Measurements from ENCODE around the gene CHI3L2. TPM values are rescaled to one million over a fixed set of nuclear protein-coding genes. Genes with fewer than 3 reads are reported as not detected.

The CHI3L2 gene
- total RNA-seq, 1 donor from 2014 or later, result not detected

GRCh38 chr1:111252786-111253185, 25.3 kb downstream of the CHI3L2 start:
- Histone ChIP-seq H4K20me1 (ENCODE audit: insufficient read depth, low read length) (no peaks in the 10 kb centered on the region), H3K27me3 (ENCODE audit: insufficient read depth, low read length) (peaks cover under 1% of the 10 kb centered on the region), H3K9ac (ENCODE audit: low read length) (no peak overlapping the region), H3K4me1 (ENCODE audit: insufficient read depth, low read length) (no peaks in the 10 kb centered on the region), H2AFZ (ENCODE audit: low read depth, low read length) (no peak overlapping the region), H3K36me3 (ENCODE audit: insufficient read depth, low read length) (no peaks in the 10 kb centered on the region), H3K27ac (ENCODE audit: low read depth, low read length) (no peak overlapping the region), H3K4me3 (ENCODE audit: insufficient read depth, low read depth, low read length) (no peak overlapping the region), H3K79me2 (ENCODE audit: insufficient read depth, low read length) (no peaks in the 10 kb centered on the region), H3K4me2 (ENCODE audit: low read length) (no peak overlapping the region), H3K9me3 (ENCODE audit: insufficient read depth, low read depth, low read length) (no peaks in the 10 kb centered on the region)
- no peak for FAIRE-seq
- no peaks in the 10 kb centered on the region for H3K36me3 Mint-ChIP-seq (ENCODE audit: low read depth, unreplicated experiment)
- H3K27me3 Mint-ChIP-seq (ENCODE audit: low read depth, unreplicated experiment), result peaks cover 12% of the 10 kb centered on the region
- H3K27ac Mint-ChIP-seq (ENCODE audit: unreplicated experiment), result no peak overlapping the region
- no peaks in the 10 kb centered on the region for H3K9me3 Mint-ChIP-seq (ENCODE audit: unreplicated experiment)
- no peak overlapping the region for H3K4me3 Mint-ChIP-seq (ENCODE audit: unreplicated experiment)
- no peak for DNase-seq (ENCODE audit: low read depth)
- TF ChIP-seq, protein P1, sequence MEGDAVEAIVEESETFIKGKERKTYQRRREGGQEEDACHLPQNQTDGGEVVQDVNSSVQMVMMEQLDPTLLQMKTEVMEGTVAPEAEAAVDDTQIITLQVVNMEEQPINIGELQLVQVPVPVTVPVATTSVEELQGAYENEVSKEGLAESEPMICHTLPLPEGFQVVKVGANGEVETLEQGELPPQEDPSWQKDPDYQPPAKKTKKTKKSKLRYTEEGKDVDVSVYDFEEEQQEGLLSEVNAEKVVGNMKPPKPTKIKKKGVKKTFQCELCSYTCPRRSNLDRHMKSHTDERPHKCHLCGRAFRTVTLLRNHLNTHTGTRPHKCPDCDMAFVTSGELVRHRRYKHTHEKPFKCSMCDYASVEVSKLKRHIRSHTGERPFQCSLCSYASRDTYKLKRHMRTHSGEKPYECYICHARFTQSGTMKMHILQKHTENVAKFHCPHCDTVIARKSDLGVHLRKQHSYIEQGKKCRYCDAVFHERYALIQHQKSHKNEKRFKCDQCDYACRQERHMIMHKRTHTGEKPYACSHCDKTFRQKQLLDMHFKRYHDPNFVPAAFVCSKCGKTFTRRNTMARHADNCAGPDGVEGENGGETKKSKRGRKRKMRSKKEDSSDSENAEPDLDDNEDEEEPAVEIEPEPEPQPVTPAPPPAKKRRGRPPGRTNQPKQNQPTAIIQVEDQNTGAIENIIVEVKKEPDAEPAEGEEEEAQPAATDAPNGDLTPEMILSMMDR (IDR thresholded peaks at IDR 0.05; ENCODE audit: insufficient read depth, low read depth, low read length), result no peak
- TF ChIP-seq EZH2 (IDR thresholded peaks at IDR 0.05; ENCODE audit: insufficient read depth, low read length), result no peak
- H3K4me1 Mint-ChIP-seq (ENCODE audit: low read depth, unreplicated experiment), result no peaks in the 10 kb centered on the region

DNA sequence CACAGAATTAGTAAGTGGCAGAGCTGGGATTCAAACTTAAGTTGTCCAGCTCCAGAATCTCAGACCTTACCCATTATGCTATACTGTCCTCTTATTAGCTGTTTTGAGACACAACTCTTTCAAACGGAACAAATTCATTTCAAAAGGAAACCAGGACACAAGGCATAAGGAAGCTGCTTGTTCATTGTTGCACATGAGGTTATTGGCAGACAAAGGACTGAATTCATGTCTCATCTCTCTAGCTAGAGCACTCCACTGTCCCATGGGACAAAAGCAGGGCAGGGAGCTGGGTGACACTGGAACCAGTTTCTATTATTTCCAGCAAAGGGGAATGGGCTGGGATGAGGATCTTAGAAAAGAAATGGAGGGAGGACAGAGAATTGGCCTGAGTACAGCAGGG, 26.4 kb downstream of the CHI3L2 start:
- H3K27me3 Mint-ChIP-seq (ENCODE audit: low read depth, unreplicated experiment), result peaks cover 12% of the 10 kb centered on the region
- no peak overlapping the region for H3K4me3 Mint-ChIP-seq (ENCODE audit: unreplicated experiment)
- TF ChIP-seq, protein P1 (IDR thresholded peaks at IDR 0.05; ENCODE audit: insufficient read depth, low read depth, low read length), result no peak
- TF ChIP-seq EZH2 (IDR thresholded peaks at IDR 0.05; ENCODE audit: insufficient read depth, low read length), result no peak
- H3K36me3 Mint-ChIP-seq (ENCODE audit: low read depth, unreplicated experiment), result no peaks in the 10 kb centered on the region
- H3K27ac Mint-ChIP-seq (ENCODE audit: unreplicated experiment), result no peak overlapping the region
- Histone ChIP-seq H4K20me1 (ENCODE audit: insufficient read depth, low read length) (no peaks in the 10 kb centered on the region), H3K9ac (ENCODE audit: low read length) (no peak overlapping the region), H3K4me3 (ENCODE audit: insufficient read depth, low read depth, low read length) (no peak overlapping the region), H3K27me3 (ENCODE audit: insufficient read depth, low read length) (peaks cover 2% of the 10 kb centered on the region), H3K9me3 (ENCODE audit: insufficient read depth, low read depth, low read length) (no peaks in the 10 kb centered on the region), H3K4me2 (ENCODE audit: low read length) (no peak overlapping the region), H3K4me1 (ENCODE audit: insufficient read depth, low read length) (no peaks in the 10 kb centered on the region), H3K36me3 (ENCODE audit: insufficient read depth, low read length) (no peaks in the 10 kb centered on the region), H3K27ac (ENCODE audit: low read depth, low read length) (no peak overlapping the region), H2AFZ (ENCODE audit: low read depth, low read length) (no peak overlapping the region), H3K79me2 (ENCODE audit: insufficient read depth, low read length) (no peaks in the 10 kb centered on the region)
- no peaks in the 10 kb centered on the region for H3K4me1 Mint-ChIP-seq (ENCODE audit: low read depth, unreplicated experiment)
- no peaks in the 10 kb centered on the region for H3K9me3 Mint-ChIP-seq (ENCODE audit: unreplicated experiment)
- DNase-seq (ENCODE audit: low read depth), result no peak
- FAIRE-seq, result no peak

DNA sequence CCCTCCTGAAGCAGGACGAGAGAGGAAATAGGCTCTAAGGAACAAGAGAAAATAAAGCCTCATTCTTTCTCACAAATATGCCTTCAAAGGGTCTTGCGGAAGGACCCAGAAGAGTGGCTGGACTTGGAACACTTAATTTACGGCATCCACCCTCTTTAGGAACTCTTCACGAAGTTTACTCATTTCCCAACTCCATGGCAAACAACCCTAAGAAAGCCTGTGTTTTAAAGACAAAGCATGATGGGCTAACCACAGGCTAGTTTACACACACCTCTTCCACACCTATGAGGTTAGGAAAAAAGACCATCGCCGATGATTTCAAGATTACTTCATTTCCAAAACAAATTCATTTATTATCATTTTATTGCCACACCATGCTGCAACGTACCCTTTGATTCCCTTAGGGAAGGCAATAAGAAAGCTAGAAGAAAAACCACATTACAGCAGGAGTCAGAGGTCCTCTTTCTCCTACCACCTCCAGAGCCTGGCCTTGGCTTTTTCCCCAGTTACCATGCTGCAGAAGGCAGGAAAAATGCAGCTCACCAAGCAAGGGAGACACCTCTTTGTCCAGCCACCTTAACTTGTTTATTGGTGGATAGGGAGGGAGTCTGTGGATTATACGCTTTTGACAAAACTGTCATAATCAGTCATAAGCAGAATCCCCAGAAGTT, 29.6 kb downstream of the CHI3L2 start:
- Mint-ChIP-seq H3K4me3 (ENCODE audit: unreplicated experiment) (no peak overlapping the region), H3K27me3 (ENCODE audit: low read depth, unreplicated experiment) (peaks cover 12% of the 10 kb centered on the region), H3K4me1 (ENCODE audit: low read depth, unreplicated experiment) (no peaks in the 10 kb centered on the region), H3K9me3 (ENCODE audit: unreplicated experiment) (no peaks in the 10 kb centered on the region), H3K36me3 (ENCODE audit: low read depth, unreplicated experiment) (no peaks in the 10 kb centered on the region), H3K27ac (ENCODE audit: unreplicated experiment) (no peak overlapping the region)
- Histone ChIP-seq H3K27me3 (ENCODE audit: insufficient read depth, low read length) (peaks cover 4% of the 10 kb centered on the region), H3K79me2 (ENCODE audit: insufficient read depth, low read length) (no peaks in the 10 kb centered on the region), H3K36me3 (ENCODE audit: insufficient read depth, low read length) (no peaks in the 10 kb centered on the region), H3K4me3 (ENCODE audit: insufficient read depth, low read depth, low read length) (no peak overlapping the region), H3K9ac (ENCODE audit: low read length) (no peak overlapping the region), H3K9me3 (ENCODE audit: insufficient read depth, low read depth, low read length) (no peaks in the 10 kb centered on the region), H4K20me1 (ENCODE audit: insufficient read depth, low read length) (no peaks in the 10 kb centered on the region), H2AFZ (ENCODE audit: low read depth, low read length) (no peak overlapping the region), H3K27ac (ENCODE audit: low read depth, low read length) (no peak overlapping the region), H3K4me2 (ENCODE audit: low read length) (no peak overlapping the region), H3K4me1 (ENCODE audit: insufficient read depth, low read length) (no peaks in the 10 kb centered on the region)
- no peak for DNase-seq (ENCODE audit: low read depth)
- no peak for TF ChIP-seq EZH2 (IDR thresholded peaks at IDR 0.05; ENCODE audit: insufficient read depth, low read length)
- TF ChIP-seq, protein P1 (IDR thresholded peaks at IDR 0.05; ENCODE audit: insufficient read depth, low read depth, low read length), result no peak
- no peak for FAIRE-seq

Measured in astrocyte (in vitro differentiated cells and primary cell).